Panc1 (cell line): ENCODE measurements around the gene MARCHF9.

Experiments used
- CTCF ChIP-seq: fragments of 450-650 bp; IDR thresholded peaks from 2 replicates; pipeline ENCODE4 v1.5.1; 2017; ENCODE audit warnings: mild to moderate bottlenecking
- POLR2AphosphoS5 ChIP-seq: IDR thresholded peaks from 2 replicates; pipeline ENCODE4 v1.6.1; 2012; ENCODE audit warnings: mild to moderate bottlenecking, low read depth, low read length, moderate library complexity
- REST ChIP-seq, 2 experiments: IDR thresholded peaks; 2 replicates each; pipeline ENCODE4 v1.6.1; 2011 to 2012; ENCODE audit warnings: low read depth in 2 of 2, control low read depth in 1 of 2, low read length in 1 of 2, mild to moderate bottlenecking in 1 of 2, moderate library complexity in 1 of 2; ENCODE audit not compliant: insufficient read depth in 1 of 2
- SIN3A ChIP-seq: IDR thresholded peaks from 2 replicates; pipeline ENCODE4 v1.6.1; 2012; ENCODE audit warnings: low read depth, mild to moderate bottlenecking, low read length, moderate library complexity, borderline replicate concordance; ENCODE audit not compliant: insufficient read depth
- TCF7L2 ChIP-seq: IDR thresholded peaks from 2 replicates; pipeline ENCODE4 v1.6.1; 2011; ENCODE audit warnings: mild to moderate bottlenecking, low read depth, low read length, inconsistent platforms

GRCh38 chr12:57780284-57780897 lies 25.5 kb downstream of the MARCHF9 start:
- TF ChIP-seq TCF7L2 (no peak), CTCF (no peak), SIN3A (no peak), POLR2AphosphoS5 (no peak), REST (IDR thresholded peaks at IDR 0.05; ENCODE audit: insufficient read depth in 1 of 2, low read depth in 2 of 2, low read length in 1 of 2) (no peak)
